GM06990 (cell line): ENCODE results near the gene PEAR1.

ENCODE experiments used
- DNase-seq: peaks from one replicate; pipeline ENCODE4 v3.0.0-alpha.2; 2011; ENCODE audit not compliant: insufficient read length; ENCODE audit errors: extremely low read depth
- H3K27me3 ChIP-seq: replicated peaks from 2 replicates; pipeline ENCODE4 v1.6.0; 2011; ENCODE audit warnings: low read length; ENCODE audit not compliant: control insufficient read depth, insufficient read depth
- H3K36me3 ChIP-seq: 2 replicates; pipeline ENCODE4 v1.5.1; 2011; ENCODE audit warnings: low read length; ENCODE audit not compliant: control insufficient read depth, insufficient read depth
- H3K4me3 ChIP-seq: replicated peaks from 2 replicates; pipeline ENCODE4 v1.5.1; 2011; ENCODE audit warnings: low read depth, mild to moderate bottlenecking, control low read depth, low read length
- CTCF ChIP-seq: IDR thresholded peaks from 2 replicates; pipeline ENCODE4 v1.5.1; 2011; ENCODE audit warnings: low read length, control low read depth, mild to moderate bottlenecking, inconsistent platforms; ENCODE audit not compliant: insufficient read depth, poor library complexity, severe bottlenecking

PEAR1 gene

GRCh38 chr1:156903328-156904091, 10.0 kb downstream of the PEAR1 start:
- no peak for DNase-seq
- H3K4me3 ChIP-seq = no peak overlapping the region
- H3K27me3 ChIP-seq = peaks cover 1% of the 10 kb centered on the region; the same call in 1 of the 2 replicates
- H3K36me3 ChIP-seq = no peaks in the 10 kb centered on the region
- TF ChIP-seq CTCF = no peak

GRCh38 chr1:156904187-156904959, 10.9 kb downstream of the PEAR1 start:
- Histone ChIP-seq H3K4me3 (no peak overlapping the region), H3K36me3 (no peaks in the 10 kb centered on the region), H3K27me3 (peaks cover 1% of the 10 kb centered on the region; the same call in 1 of the 2 replicates)
- DNase-seq = no peak
- TF ChIP-seq CTCF = no peak

- DNase-seq = no peak
- Histone ChIP-seq H3K27me3 (peaks cover 1% of the 10 kb centered on the region; the same call in 1 of the 2 replicates), H3K4me3 (no peak overlapping the region), H3K36me3 (no peaks in the 10 kb centered on the region)
- no peak for TF ChIP-seq CTCF
Observed at GRCh38 chr1:156905176-156905575, 11.7 kb downstream of the PEAR1 start.

- no peak for DNase-seq
- TF ChIP-seq CTCF = no peak
- Histone ChIP-seq H3K4me3 (no peak overlapping the region), H3K27me3 (peaks cover 1% of the 10 kb centered on the region; the same call in 1 of the 2 replicates), H3K36me3 (no peaks in the 10 kb centered on the region)
Observed at GRCh38 chr1:156905651-156906050, 12.1 kb downstream of the PEAR1 start.

GRCh38 chr1:156906206-156906906, 12.8 kb downstream of the PEAR1 start:
- no peak for TF ChIP-seq CTCF
- Histone ChIP-seq H3K4me3 (no peak overlapping the region), H3K36me3 (no peaks in the 10 kb centered on the region), H3K27me3 (peaks cover 1% of the 10 kb centered on the region; the same call in 1 of the 2 replicates)
- no peak for DNase-seq
